ENCODE results near the gene MAEL. TPM values are rescaled to one million over a fixed set of nuclear protein-coding genes. Genes with fewer than 3 reads are reported as not detected.

The MAEL gene
- total and polyA plus RNA-seq, 2 experiments from 2014 or later: 0.76 to 0.95 TPM

DNA sequence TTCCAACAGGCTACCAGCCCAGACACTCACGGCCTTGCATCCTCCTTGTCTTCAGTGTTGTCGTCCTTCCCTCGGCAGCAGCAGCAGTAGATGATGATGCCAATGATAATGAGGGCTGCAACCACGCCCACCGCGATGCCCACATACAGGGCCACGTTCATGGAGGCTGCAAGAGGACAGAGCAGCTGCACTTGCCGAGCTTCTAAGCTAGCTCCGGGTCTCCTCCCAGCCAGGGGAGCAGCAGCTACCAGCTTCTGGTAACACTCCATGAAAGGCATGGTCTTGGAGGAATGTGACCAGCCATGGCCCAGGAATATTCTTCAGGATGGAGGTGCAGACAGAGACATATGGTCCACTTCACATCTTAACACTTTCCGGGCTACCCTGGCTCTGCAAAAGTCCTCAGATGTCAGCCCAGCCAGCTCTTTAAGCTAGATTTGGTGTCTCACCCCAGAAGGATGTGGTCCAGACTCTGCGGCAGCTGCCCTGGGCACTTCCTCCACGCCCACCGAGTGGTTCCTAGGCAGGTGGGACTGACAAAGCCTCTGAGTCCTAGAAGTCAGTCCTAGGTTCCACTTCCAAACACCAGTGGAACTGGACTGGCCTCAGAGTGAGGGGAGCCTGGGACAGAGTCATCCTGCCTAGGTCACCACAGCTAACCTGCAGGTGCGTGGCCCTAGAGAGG is 66.0 kb downstream of the MAEL start:
- H2AFZ ChIP-seq: no peak overlapping the region

More for the DNA sequence above, 66.0 kb downstream of the MAEL start:
- H3K9me2 ChIP-seq (ENCODE audit: insufficient read depth): no peaks in the 10 kb centered on the region
- no peak overlapping the region for H3K27ac Mint-ChIP-seq
- H3K4me3 ChIP-seq: no peak overlapping the region
- no peak overlapping the region for H3K4me3 Mint-ChIP-seq
- no peak overlapping the region for H3K27ac ChIP-seq (ENCODE audit: low read depth)
- ATAC-seq (no peak), DNase-seq (ENCODE audit: low spot score) (no peak)
- H3K36me3 ChIP-seq (ENCODE audit: insufficient read depth): no peaks in the 10 kb centered on the region
- H3K27me3 ChIP-seq (ENCODE audit: insufficient read depth): no peaks in the 10 kb centered on the region
- H3K4me1 Mint-ChIP-seq: peaks cover 14% of the 10 kb centered on the region
- H4K20me1 ChIP-seq (replicated peaks; ENCODE audit: insufficient read depth): no peaks in the 10 kb centered on the region
- no peaks in the 10 kb centered on the region for H3K79me2 ChIP-seq (replicated peaks; ENCODE audit: insufficient read depth)
- H3K9me3 Mint-ChIP-seq: no peaks in the 10 kb centered on the region
- no peak for TF ChIP-seq JUNB (IDR thresholded peaks at IDR 0.05; ENCODE audit: unreplicated experiment)
- TF ChIP-seq EZH2phosphoT487 (IDR thresholded peaks at IDR 0.05; ENCODE audit: unreplicated experiment): no peak
- no peak for TF ChIP-seq STAT1 (IDR thresholded peaks at IDR 0.05; ENCODE audit: unreplicated experiment)
- TF ChIP-seq, protein P1, sequence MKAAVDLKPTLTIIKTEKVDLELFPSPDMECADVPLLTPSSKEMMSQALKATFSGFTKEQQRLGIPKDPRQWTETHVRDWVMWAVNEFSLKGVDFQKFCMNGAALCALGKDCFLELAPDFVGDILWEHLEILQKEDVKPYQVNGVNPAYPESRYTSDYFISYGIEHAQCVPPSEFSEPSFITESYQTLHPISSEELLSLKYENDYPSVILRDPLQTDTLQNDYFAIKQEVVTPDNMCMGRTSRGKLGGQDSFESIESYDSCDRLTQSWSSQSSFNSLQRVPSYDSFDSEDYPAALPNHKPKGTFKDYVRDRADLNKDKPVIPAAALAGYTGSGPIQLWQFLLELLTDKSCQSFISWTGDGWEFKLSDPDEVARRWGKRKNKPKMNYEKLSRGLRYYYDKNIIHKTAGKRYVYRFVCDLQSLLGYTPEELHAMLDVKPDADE (IDR thresholded peaks at IDR 0.05): no peak
- no peak for TF ChIP-seq CTCF (conservative IDR thresholded peaks at IDR 0.05; ENCODE audit: low read depth in 2 of 2)
- no peak for TF ChIP-seq NANOG (IDR thresholded peaks at IDR 0.05; ENCODE audit: borderline replicate concordance)
- TF ChIP-seq REST (IDR thresholded peaks at IDR 0.05; ENCODE audit: unreplicated experiment): no peak
- TF ChIP-seq, protein P2, sequence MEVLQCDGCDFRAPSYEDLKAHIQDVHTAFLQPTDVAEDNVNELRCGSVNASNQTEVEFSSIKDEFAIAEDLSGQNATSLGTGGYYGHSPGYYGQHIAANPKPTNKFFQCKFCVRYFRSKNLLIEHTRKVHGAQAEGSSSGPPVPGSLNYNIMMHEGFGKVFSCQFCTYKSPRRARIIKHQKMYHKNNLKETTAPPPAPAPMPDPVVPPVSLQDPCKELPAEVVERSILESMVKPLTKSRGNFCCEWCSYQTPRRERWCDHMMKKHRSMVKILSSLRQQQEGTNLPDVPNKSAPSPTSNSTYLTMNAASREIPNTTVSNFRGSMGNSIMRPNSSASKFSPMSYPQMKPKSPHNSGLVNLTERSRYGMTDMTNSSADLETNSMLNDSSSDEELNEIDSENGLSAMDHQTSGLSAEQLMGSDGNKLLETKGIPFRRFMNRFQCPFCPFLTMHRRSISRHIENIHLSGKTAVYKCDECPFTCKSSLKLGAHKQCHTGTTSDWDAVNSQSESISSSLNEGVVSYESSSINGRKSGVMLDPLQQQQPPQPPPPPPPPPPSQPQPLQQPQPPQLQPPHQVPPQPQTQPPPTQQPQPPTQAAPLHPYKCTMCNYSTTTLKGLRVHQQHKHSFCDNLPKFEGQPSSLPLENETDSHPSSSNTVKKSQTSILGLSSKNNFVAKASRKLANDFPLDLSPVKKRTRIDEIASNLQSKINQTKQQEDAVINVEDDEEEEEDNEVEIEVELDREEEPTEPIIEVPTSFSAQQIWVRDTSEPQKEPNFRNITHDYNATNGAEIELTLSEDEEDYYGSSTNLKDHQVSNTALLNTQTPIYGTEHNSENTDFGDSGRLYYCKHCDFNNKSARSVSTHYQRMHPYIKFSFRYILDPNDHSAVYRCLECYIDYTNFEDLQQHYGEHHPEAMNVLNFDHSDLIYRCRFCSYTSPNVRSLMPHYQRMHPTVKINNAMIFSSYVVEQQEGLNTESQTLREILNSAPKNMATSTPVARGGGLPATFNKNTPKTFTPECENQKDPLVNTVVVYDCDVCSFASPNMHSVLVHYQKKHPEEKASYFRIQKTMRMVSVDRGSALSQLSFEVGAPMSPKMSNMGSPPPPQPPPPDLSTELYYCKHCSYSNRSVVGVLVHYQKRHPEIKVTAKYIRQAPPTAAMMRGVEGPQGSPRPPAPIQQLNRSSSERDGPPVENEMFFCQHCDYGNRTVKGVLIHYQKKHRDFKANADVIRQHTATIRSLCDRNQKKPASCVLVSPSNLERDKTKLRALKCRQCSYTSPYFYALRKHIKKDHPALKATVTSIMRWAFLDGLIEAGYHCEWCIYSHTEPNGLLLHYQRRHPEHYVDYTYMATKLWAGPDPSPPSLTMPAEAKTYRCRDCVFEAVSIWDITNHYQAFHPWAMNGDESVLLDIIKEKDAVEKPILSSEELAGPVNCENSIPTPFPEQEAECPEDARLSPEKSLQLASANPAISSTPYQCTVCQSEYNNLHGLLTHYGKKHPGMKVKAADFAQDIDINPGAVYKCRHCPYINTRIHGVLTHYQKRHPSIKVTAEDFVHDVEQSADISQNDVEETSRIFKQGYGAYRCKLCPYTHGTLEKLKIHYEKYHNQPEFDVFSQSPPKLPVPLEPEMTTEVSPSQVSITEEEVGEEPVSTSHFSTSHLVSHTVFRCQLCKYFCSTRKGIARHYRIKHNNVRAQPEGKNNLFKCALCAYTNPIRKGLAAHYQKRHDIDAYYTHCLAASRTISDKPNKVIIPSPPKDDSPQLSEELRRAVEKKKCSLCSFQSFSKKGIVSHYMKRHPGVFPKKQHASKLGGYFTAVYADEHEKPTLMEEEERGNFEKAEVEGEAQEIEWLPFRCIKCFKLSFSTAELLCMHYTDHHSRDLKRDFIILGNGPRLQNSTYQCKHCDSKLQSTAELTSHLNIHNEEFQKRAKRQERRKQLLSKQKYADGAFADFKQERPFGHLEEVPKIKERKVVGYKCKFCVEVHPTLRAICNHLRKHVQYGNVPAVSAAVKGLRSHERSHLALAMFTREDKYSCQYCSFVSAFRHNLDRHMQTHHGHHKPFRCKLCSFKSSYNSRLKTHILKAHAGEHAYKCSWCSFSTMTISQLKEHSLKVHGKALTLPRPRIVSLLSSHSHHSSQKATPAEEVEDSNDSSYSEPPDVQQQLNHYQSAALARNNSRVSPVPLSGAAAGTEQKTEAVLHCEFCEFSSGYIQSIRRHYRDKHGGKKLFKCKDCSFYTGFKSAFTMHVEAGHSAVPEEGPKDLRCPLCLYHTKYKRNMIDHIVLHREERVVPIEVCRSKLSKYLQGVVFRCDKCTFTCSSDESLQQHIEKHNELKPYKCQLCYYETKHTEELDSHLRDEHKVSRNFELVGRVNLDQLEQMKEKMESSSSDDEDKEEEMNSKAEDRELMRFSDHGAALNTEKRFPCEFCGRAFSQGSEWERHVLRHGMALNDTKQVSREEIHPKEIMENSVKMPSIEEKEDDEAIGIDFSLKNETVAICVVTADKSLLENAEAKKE (CRISPR knock-in tag; IDR thresholded peaks at IDR 0.05): no peak
- no peak for TF ChIP-seq POLR2AphosphoS5 (IDR thresholded peaks at IDR 0.05; ENCODE audit: low read depth)
- no peak for TF ChIP-seq ZNF114 (CRISPR knock-in tag; IDR thresholded peaks at IDR 0.05)
- TF ChIP-seq ZNF331 (CRISPR knock-in tag; IDR thresholded peaks at IDR 0.05; ENCODE audit: low read depth): no peak
- H3K27me3 Mint-ChIP-seq (ENCODE audit: insufficient read depth, low read depth, poor library complexity): peaks cover 21% of the 10 kb centered on the region
- no peaks in the 10 kb centered on the region for H3F3A ChIP-seq (replicated peaks; ENCODE audit: low read depth)
- H3K4me1 ChIP-seq (ENCODE audit: insufficient read depth): peaks cover 13% of the 10 kb centered on the region; the same call in 1 of the 2 replicates
- no peaks in the 10 kb centered on the region; the same call in 2 of the 3 replicates for H3K36me3 Mint-ChIP-seq (ENCODE audit: low read depth)
- no peak overlapping the region for H3K4me2 ChIP-seq
